CD4-positive, alpha-beta T cell treated with Interleukin-4 for 4 hours (primary cell): ENCODE results near the gene KRTAP5-3.
"Not testable (repeated sequence)": the region's sequence is repeated elsewhere in the genome, so short reads cannot be mapped to it uniquely, and the experiment has no call there.

Source experiments
- DNase-seq: peaks from one replicate; pipeline ENCODE4 v3.0.0-alpha.2; 2020

Gene KRTAP5-3

GRCh38 chr11:1608363-1608762 lies at the start of gene KRTAP5-3:
Gene KRTAP5-3, minus strand, starts transcription at chr11:1608463. Its CDS starts 78 bp downstream, at chr11:1608385.
- no peak for DNase-seq

- DNase-seq: no peak
These were observed 48.4 kb upstream of the KRTAP5-3 start for GRCh38 chr11:1656670-1657069.

- DNase-seq: no peak
These were observed 47.8 kb upstream of the KRTAP5-3 start for GRCh38 chr11:1656061-1656441.

GRCh38 chr11:1655168-1656060 lies 47.2 kb upstream of the KRTAP5-3 start:
- DNase-seq: no peak

GRCh38 chr11:1654388-1655167 lies 46.3 kb upstream of the KRTAP5-3 start:
- DNase-seq: no peak

- DNase-seq: no peak
These were observed 45.5 kb upstream of the KRTAP5-3 start for GRCh38 chr11:1653541-1654387.

GRCh38 chr11:1652771-1653540 lies 44.7 kb upstream of the KRTAP5-3 start:
- peak; percentile 69 for DNase-seq

GRCh38 chr11:1652442-1652770 lies 44.1 kb upstream of the KRTAP5-3 start:
- DNase-seq: no peak

GRCh38 chr11:1652026-1652425 lies 43.8 kb upstream of the KRTAP5-3 start:
- no peak for DNase-seq

GRCh38 chr11:1651411-1651980 lies 43.2 kb upstream of the KRTAP5-3 start:
- no peak for DNase-seq

- no peak for DNase-seq
These were observed 42.6 kb upstream of the KRTAP5-3 start for GRCh38 chr11:1650918-1651262.

GRCh38 chr11:1650034-1650917 lies 42.0 kb upstream of the KRTAP5-3 start:
- no peak for DNase-seq

GRCh38 chr11:1648653-1649420 lies 40.6 kb upstream of the KRTAP5-3 start:
- DNase-seq: no peak

GRCh38 chr11:1647901-1648652 lies 39.8 kb upstream of the KRTAP5-3 start:
- DNase-seq: no peak

GRCh38 chr11:1646540-1646939 lies 38.3 kb upstream of the KRTAP5-3 start:
- DNase-seq: not testable (repeated sequence)

GRCh38 chr11:1645357-1645821 lies 37.1 kb upstream of the KRTAP5-3 start:
- no peak for DNase-seq

GRCh38 chr11:1644601-1645356 lies 36.5 kb upstream of the KRTAP5-3 start:
- no peak for DNase-seq

GRCh38 chr11:1643146-1643690 lies 35.0 kb upstream of the KRTAP5-3 start:
- DNase-seq: no peak
